ENCODE measurements around the gene NDUFB2. TPM values are rescaled to one million over a fixed set of nuclear protein-coding genes. Genes with fewer than 3 reads are reported as not detected.

NDUFB2 gene
- polyA plus RNA-seq, 1 donor (not counting 4 experiments of a cell fraction or from before 2014, with no cell fraction given): 379 TPM

DNA sequence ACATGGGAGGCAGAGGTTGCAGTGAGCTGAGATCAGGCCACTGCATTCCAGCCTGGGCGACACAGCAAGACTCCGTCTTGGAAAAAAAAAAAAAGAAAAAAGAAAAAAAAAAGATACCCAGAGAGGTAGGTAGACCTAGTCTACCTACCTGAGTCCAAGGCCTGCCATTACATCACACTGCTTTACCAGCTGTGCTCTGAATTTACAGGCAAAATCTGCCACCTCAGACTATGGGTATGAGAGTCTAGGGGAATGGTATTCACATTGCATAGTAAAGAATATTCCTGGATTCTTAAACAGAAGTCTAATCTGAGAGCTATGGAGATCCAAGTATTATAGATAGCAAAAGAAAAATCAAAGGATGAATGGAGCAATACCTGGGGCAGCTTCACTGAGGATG lies 50.2 kb downstream of the NDUFB2 start:
- H3K4me3 ChIP-seq (ENCODE audit: control insufficient read depth in 2 of 3, extremely low read depth in 1 of 3, insufficient read depth in 2 of 3, low read depth in 1 of 3, low read length in 3 of 3): no peak overlapping the region
- FAIRE-seq (no peak), DNase-seq (ENCODE audit: low read depth, low spot score) (no peak)
- H2AFZ ChIP-seq (ENCODE audit: control insufficient read depth, low read length): no peak overlapping the region
- H3K27ac ChIP-seq (ENCODE audit: control insufficient read depth, insufficient read depth, low read length): no peak overlapping the region
- no peak overlapping the region for H3K4me2 ChIP-seq (ENCODE audit: control insufficient read depth, extremely low read depth, insufficient read depth, low read depth, low read length)
- peaks cover 4% of the 10 kb centered on the region for H3K9me1 ChIP-seq (ENCODE audit: control insufficient read depth, extremely low read depth, insufficient read depth, low read length)
- no peaks in the 10 kb centered on the region for H4K20me1 ChIP-seq (ENCODE audit: control insufficient read depth, extremely low read depth, insufficient read depth, low read length)
- no peaks in the 10 kb centered on the region for H3K79me2 ChIP-seq (ENCODE audit: control insufficient read depth, insufficient read depth, low read length)
- TF ChIP-seq, protein P1, sequence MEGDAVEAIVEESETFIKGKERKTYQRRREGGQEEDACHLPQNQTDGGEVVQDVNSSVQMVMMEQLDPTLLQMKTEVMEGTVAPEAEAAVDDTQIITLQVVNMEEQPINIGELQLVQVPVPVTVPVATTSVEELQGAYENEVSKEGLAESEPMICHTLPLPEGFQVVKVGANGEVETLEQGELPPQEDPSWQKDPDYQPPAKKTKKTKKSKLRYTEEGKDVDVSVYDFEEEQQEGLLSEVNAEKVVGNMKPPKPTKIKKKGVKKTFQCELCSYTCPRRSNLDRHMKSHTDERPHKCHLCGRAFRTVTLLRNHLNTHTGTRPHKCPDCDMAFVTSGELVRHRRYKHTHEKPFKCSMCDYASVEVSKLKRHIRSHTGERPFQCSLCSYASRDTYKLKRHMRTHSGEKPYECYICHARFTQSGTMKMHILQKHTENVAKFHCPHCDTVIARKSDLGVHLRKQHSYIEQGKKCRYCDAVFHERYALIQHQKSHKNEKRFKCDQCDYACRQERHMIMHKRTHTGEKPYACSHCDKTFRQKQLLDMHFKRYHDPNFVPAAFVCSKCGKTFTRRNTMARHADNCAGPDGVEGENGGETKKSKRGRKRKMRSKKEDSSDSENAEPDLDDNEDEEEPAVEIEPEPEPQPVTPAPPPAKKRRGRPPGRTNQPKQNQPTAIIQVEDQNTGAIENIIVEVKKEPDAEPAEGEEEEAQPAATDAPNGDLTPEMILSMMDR (optimal IDR thresholded peaks at IDR 0.05 in 1 of 3, IDR thresholded peaks at IDR 0.05 in 1 of 3, conservative IDR thresholded peaks at IDR 0.05 in 1 of 3; ENCODE audit: extremely low read depth in 1 of 3, insufficient read depth in 2 of 3, low read length in 3 of 3): no peak
- H3K27me3 ChIP-seq (ENCODE audit: control insufficient read depth, extremely low read depth, insufficient read depth, low read length): no peaks in the 10 kb centered on the region
- no peaks in the 10 kb centered on the region for H3K4me1 ChIP-seq (ENCODE audit: control insufficient read depth, extremely low read depth, insufficient read depth, low read length)
- dilution Hi-C loops (cut with MboI; ENCODE audit: extremely low pct_ligation_motif_present, low sequenced_read_pairs): no loop called here
- H3K9me3 ChIP-seq (ENCODE audit: control insufficient read depth, low read depth, low read length): no peaks in the 10 kb centered on the region
- H3K9ac ChIP-seq (ENCODE audit: control insufficient read depth, extremely low read depth, insufficient read depth, low read length): no peak overlapping the region
- no peaks in the 10 kb centered on the region for H3K36me3 ChIP-seq (ENCODE audit: control insufficient read depth in 2 of 2, extremely low read depth in 1 of 2, insufficient read depth in 2 of 2, low read length in 2 of 2)

DNA sequence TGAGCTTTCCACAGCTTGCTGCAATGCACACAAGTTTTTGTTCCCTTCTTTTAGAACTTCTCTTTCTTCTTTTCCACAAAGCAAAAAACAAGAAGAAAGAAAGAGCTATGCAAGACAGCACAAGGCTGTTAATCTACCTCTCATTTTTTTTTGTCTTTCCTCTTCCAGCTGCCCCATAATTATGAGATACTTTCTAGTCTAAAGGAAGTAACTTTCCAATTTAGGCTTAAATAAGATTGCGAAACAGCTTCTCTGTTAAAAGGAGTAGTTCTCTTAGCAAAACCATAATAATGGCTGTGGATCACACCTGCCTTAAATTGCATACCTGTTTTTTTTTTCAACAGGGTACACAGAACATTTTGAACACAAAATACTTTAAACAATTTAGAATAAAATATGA lies 56.0 kb downstream of the NDUFB2 start:
- no peak overlapping the region for H3K27ac ChIP-seq (ENCODE audit: control insufficient read depth, insufficient read depth, low read length)
- dilution Hi-C loops (cut with MboI; ENCODE audit: extremely low pct_ligation_motif_present, low sequenced_read_pairs): no loop called here
- H3K9me3 ChIP-seq (ENCODE audit: control insufficient read depth, low read depth, low read length): no peaks in the 10 kb centered on the region
- FAIRE-seq (no peak), DNase-seq (ENCODE audit: low read depth, low spot score) (no peak)
- no peaks in the 10 kb centered on the region for H3K4me1 ChIP-seq (ENCODE audit: control insufficient read depth, extremely low read depth, insufficient read depth, low read length)
- H3K36me3 ChIP-seq (ENCODE audit: control insufficient read depth in 2 of 2, extremely low read depth in 1 of 2, insufficient read depth in 2 of 2, low read length in 2 of 2): peaks cover 0 to 2% of the 10 kb centered on the region in 2 experiments
- no peak overlapping the region for H2AFZ ChIP-seq (ENCODE audit: control insufficient read depth, low read length)
- no peaks in the 10 kb centered on the region for H3K79me2 ChIP-seq (ENCODE audit: control insufficient read depth, insufficient read depth, low read length)
- no peak for TF ChIP-seq EZH2 (IDR thresholded peaks at IDR 0.05; ENCODE audit: low read length)
- TF ChIP-seq, protein P1 (optimal IDR thresholded peaks at IDR 0.05 in 1 of 3, IDR thresholded peaks at IDR 0.05 in 1 of 3, conservative IDR thresholded peaks at IDR 0.05 in 1 of 3; ENCODE audit: extremely low read depth in 1 of 3, insufficient read depth in 2 of 3, low read length in 3 of 3): no peak
- H3K9ac ChIP-seq (ENCODE audit: control insufficient read depth, extremely low read depth, insufficient read depth, low read length): no peak overlapping the region
- H4K20me1 ChIP-seq (ENCODE audit: control insufficient read depth, extremely low read depth, insufficient read depth, low read length): no peaks in the 10 kb centered on the region
- no peak overlapping the region for H3K4me2 ChIP-seq (ENCODE audit: control insufficient read depth, extremely low read depth, insufficient read depth, low read depth, low read length)
- H3K4me3 ChIP-seq (ENCODE audit: control insufficient read depth in 2 of 3, extremely low read depth in 1 of 3, insufficient read depth in 2 of 3, low read depth in 1 of 3, low read length in 3 of 3): no peak overlapping the region
- H3K9me1 ChIP-seq (ENCODE audit: control insufficient read depth, extremely low read depth, insufficient read depth, low read length): no peaks in the 10 kb centered on the region
- no peaks in the 10 kb centered on the region for H3K27me3 ChIP-seq (ENCODE audit: control insufficient read depth, extremely low read depth, insufficient read depth, low read length)

All from keratinocyte (primary cell).